ENCODE results near the gene CFAP99.

DNA sequence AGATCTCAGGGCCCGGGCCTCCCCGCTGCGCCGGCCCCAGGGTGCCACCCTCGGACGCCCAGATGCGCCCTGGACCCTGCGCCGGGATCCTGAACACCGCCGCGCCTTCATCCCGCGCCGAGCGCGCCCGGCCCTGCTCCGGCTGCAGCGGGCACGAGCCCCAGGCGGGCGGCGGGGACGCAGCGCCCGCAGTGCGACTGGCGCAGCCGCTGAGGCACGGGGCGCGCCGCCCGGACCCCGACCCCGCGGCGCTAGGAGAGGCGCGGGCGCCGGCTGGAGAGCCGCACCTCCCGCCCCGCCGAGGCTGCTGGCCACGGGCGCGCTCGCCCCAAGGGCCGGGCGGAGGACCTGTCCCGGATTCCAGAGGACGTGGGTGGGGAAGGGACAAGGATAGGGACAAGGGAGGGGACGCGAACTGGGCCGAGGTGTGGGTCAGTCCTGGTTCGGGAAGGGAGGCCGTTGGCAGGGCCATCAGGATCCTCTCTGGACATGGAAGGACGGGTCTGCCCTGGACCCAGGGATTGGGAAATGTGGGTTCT, 1.5 kb upstream of the CFAP99 start:
- TF ChIP-seq, protein P1, sequence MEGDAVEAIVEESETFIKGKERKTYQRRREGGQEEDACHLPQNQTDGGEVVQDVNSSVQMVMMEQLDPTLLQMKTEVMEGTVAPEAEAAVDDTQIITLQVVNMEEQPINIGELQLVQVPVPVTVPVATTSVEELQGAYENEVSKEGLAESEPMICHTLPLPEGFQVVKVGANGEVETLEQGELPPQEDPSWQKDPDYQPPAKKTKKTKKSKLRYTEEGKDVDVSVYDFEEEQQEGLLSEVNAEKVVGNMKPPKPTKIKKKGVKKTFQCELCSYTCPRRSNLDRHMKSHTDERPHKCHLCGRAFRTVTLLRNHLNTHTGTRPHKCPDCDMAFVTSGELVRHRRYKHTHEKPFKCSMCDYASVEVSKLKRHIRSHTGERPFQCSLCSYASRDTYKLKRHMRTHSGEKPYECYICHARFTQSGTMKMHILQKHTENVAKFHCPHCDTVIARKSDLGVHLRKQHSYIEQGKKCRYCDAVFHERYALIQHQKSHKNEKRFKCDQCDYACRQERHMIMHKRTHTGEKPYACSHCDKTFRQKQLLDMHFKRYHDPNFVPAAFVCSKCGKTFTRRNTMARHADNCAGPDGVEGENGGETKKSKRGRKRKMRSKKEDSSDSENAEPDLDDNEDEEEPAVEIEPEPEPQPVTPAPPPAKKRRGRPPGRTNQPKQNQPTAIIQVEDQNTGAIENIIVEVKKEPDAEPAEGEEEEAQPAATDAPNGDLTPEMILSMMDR (IDR thresholded peaks at IDR 0.05): no peak
- TF ChIP-seq EZH2 (IDR thresholded peaks at IDR 0.05): peak; percentile 96
